ENCODE data around the gene SNX20. TPM values are rescaled to one million over a fixed set of nuclear protein-coding genes. Genes with fewer than 3 reads are reported as not detected.

Gene SNX20
- total and polyA plus RNA-seq, 2 of the 13 experiments (the other 11 are each of a cell fraction or from before 2014, with no cell fraction given), result not detected

GRCh38 chr16:50634947-50635346 is 46.2 kb downstream of the SNX20 start (continued):
- no peak for TF ChIP-seq ARID4A (CRISPR knock-in tag; IDR thresholded peaks at IDR 0.05; ENCODE audit: borderline replicate concordance)
- 0 out of 2 replicates have a peak, but pooled peaks have one; percentile 21 for TF ChIP-seq POLR2G (IDR thresholded peaks at IDR 0.05; ENCODE audit: low read depth, low read length)
- TF ChIP-seq TSC22D2 (CRISPR knock-in tag; IDR thresholded peaks at IDR 0.05; ENCODE audit: borderline replicate concordance), result no peak
- TF ChIP-seq ZNF121 (CRISPR knock-in tag; IDR thresholded peaks at IDR 0.05), result no peak
- TF ChIP-seq, protein P1, sequence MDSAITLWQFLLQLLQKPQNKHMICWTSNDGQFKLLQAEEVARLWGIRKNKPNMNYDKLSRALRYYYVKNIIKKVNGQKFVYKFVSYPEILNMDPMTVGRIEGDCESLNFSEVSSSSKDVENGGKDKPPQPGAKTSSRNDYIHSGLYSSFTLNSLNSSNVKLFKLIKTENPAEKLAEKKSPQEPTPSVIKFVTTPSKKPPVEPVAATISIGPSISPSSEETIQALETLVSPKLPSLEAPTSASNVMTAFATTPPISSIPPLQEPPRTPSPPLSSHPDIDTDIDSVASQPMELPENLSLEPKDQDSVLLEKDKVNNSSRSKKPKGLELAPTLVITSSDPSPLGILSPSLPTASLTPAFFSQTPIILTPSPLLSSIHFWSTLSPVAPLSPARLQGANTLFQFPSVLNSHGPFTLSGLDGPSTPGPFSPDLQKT (CRISPR knock-in tag; IDR thresholded peaks at IDR 0.05; ENCODE audit: borderline replicate concordance), result no peak
- TF ChIP-seq MBD4 (IDR thresholded peaks at IDR 0.05; ENCODE audit: borderline replicate concordance, low read length), result 0 out of 2 replicates have a peak, but pooled peaks have one; percentile 26
- TF ChIP-seq NRL (CRISPR knock-in tag; IDR thresholded peaks at IDR 0.05; ENCODE audit: borderline replicate concordance), result no peak
- peak; percentile 4 for TF ChIP-seq SRSF1 (optimal IDR thresholded peaks at IDR 0.05; ENCODE audit: low read depth, low read length)
- TF ChIP-seq TBX2 (CRISPR knock-in tag; IDR thresholded peaks at IDR 0.05; ENCODE audit: borderline replicate concordance), result no peak
- peak; percentile 83 for TF ChIP-seq AGO2 (optimal IDR thresholded peaks at IDR 0.05; ENCODE audit: low read depth, low read length)
- TF ChIP-seq ARID3A (IDR thresholded peaks at IDR 0.05; ENCODE audit: low read depth, low read length), result no peak
- no peak for TF ChIP-seq ZNF713 (CRISPR knock-in tag; IDR thresholded peaks at IDR 0.05)
- no peak for TF ChIP-seq HHEX (CRISPR knock-in tag; IDR thresholded peaks at IDR 0.05)
- TF ChIP-seq CHD2 (IDR thresholded peaks at IDR 0.05; ENCODE audit: low read depth, low read length), result no peak
- no peak for TF ChIP-seq CBX5 (CRISPR knock-in tag; IDR thresholded peaks at IDR 0.05; ENCODE audit: borderline replicate concordance)
- TF ChIP-seq E2F2 (CRISPR knock-in tag; IDR thresholded peaks at IDR 0.05; ENCODE audit: borderline replicate concordance), result no peak
- no peak for TF ChIP-seq MIER3 (CRISPR knock-in tag; IDR thresholded peaks at IDR 0.05; ENCODE audit: borderline replicate concordance)
- TF ChIP-seq TFAP4 (IDR thresholded peaks at IDR 0.05; ENCODE audit: borderline replicate concordance, low read depth), result no peak

Measured in HepG2 (cell line).